Fibroblast of lung (primary cell): Measurements from ENCODE around the gene TPGS1. TPM values are rescaled to one million over a fixed set of nuclear protein-coding genes. Genes with fewer than 3 reads are reported as not detected.
A peak's percentile ranks its signal among the peaks of the same experiment; 100 is the strongest.

ENCODE experiments used
- DNase-seq, 2 donors: peaks; one replicate each; pipeline versions ENCODE4 v3.0.0 to v3.0.0-alpha.2; 2010; ENCODE audit warnings: low read depth in 2 of 2
- H2AFZ ChIP-seq: 2 replicates; pipeline ENCODE4 v1.5.1; 2012; ENCODE audit warnings: low read length, control low read depth, inconsistent platforms
- H3K27ac ChIP-seq: 2 replicates; pipeline ENCODE4 v1.5.1; 2011; ENCODE audit warnings: low read length, control low read depth; ENCODE audit not compliant: insufficient read depth
- H3K27me3 ChIP-seq: 2 replicates; pipeline ENCODE4 v1.5.1; 2011; ENCODE audit warnings: mild to moderate bottlenecking, low read length; ENCODE audit not compliant: control insufficient read depth, insufficient read depth
- H3K36me3 ChIP-seq: 2 replicates; pipeline ENCODE4 v1.5.1; 2011; ENCODE audit warnings: low read length; ENCODE audit not compliant: control insufficient read depth, insufficient read depth
- H3K4me1 ChIP-seq: 2 replicates; pipeline ENCODE4 v1.5.1; 2011; ENCODE audit warnings: low read length; ENCODE audit not compliant: control insufficient read depth, insufficient read depth; ENCODE audit errors: extremely low read depth
- H3K4me2 ChIP-seq: 2 replicates; pipeline ENCODE4 v1.5.1; 2011; ENCODE audit warnings: low read length, control low read depth; ENCODE audit not compliant: insufficient read depth; ENCODE audit errors: extremely low read depth
- H3K4me3 ChIP-seq, 4 experiments: fragments of 200-600 bp in 1 of 4; sonication (generic) in 1 of 4; replicated peaks in 1 of 4; 2 replicates each; pipeline ENCODE4 v1.5.1; 2011 to 2016; ENCODE audit warnings: low read length in 4 of 4, low read depth in 3 of 4, mild to moderate bottlenecking in 3 of 4, control low read depth in 2 of 4, inconsistent platforms in 1 of 4, mixed read lengths in 1 of 4; ENCODE audit not compliant: insufficient read depth in 1 of 4; ENCODE audit errors: control extremely low read depth in 1 of 4
- H3K79me2 ChIP-seq: 2 replicates; pipeline ENCODE4 v1.5.1; 2012; ENCODE audit warnings: mild to moderate bottlenecking, low read length, inconsistent platforms; ENCODE audit not compliant: control insufficient read depth, insufficient read depth
- H3K9ac ChIP-seq: 2 replicates; pipeline ENCODE4 v1.5.1; 2011; ENCODE audit warnings: mild to moderate bottlenecking, low read length, control low read depth; ENCODE audit not compliant: insufficient read depth
- H3K9me3 ChIP-seq: 2 replicates; pipeline ENCODE4 v1.5.1; 2012; ENCODE audit warnings: low read depth, low read length; ENCODE audit not compliant: control insufficient read depth, insufficient read depth
- H4K20me1 ChIP-seq: 2 replicates; pipeline ENCODE4 v1.5.1; 2011; ENCODE audit warnings: low read length; ENCODE audit not compliant: control insufficient read depth, insufficient read depth; ENCODE audit errors: extremely low read depth
- EZH2 ChIP-seq: IDR thresholded peaks from 2 replicates; pipeline ENCODE4 v1.5.1; 2012; ENCODE audit warnings: low read length, control low read depth, mild to moderate bottlenecking; ENCODE audit errors: missing control alignments
- polyA plus RNA-seq, 2 donors: library from polyadenylated mRNA; depleted of rRNA in 1 of 2; stranded (reverse) in 1 of 2; unstranded in 1 of 2; fragments of >200 nt; gene quantifications; 2 replicates each; pipeline ENCODE4 v1.2.1, GENCODE V29; 2011 to 2012; ENCODE audit warnings: missing spikeins in 1 of 2
- total RNA-seq: library from RNA; depleted of rRNA; stranded (reverse); fragments of >200 nt; gene quantifications from 2 replicates; pipeline ENCODE4 v1.2.1, GENCODE V29; 2014
- TF ChIP-seq, protein P1 (sequence below), 2 donors: IDR thresholded peaks in 1 of 2; conservative IDR thresholded peaks in 1 of 2; 1 replicate in 1 of 2; 2 replicates in 1 of 2; pipeline ENCODE4 v1.5.1; 2011 to 2012; ENCODE audit warnings: low read length in 2 of 2, control low read depth in 1 of 2, inconsistent platforms in 1 of 2, low read depth in 1 of 2, mild to moderate bottlenecking in 1 of 2

TPGS1 gene
- total and polyA plus RNA-seq, 2 donors (not counting 1 experiment from before 2014, with no cell fraction given), result 2.0 to 30.1 TPM

DNA sequence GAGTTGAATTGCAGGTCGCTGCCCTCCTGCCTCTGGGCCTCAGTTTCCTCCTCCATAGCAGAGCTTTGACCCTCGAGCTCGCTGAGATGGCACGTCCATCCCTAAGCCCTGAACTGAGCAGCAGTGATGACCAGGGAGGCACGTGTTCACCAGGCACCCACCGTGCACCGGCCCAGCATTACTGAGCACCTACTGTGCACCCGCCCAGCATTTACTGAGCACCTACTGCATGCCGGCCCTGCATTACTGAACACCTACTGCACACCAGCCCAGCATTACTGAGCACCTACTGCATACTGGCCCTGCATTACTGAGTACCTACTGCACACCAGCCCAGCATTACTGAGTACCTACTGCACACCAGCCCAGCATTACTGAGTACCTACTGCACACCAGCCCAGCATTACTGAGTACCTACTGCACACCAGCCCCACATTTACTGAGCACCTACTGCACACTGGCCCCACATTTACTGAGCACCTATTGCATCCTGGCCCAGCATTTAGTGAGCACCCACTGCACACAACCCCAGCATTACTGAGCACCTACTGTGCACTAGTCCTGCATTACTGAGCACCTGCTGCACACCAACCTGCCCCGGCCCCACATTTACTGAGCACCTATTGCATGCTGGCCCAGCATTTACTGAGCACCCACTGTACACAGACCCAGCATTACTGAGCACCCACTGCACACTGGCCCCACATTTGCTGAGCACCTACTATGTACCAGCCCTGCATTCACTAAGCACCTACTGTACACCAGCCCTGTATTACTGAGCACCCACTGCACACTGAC, 6.3 kb downstream of the TPGS1 start:
- Histone ChIP-seq H3K4me1 (peaks cover under 1% of the 10 kb centered on the region), H4K20me1 (no peaks in the 10 kb centered on the region), H2AFZ (no peak overlapping the region), H3K36me3 (peaks cover 4% of the 10 kb centered on the region), H3K79me2 (peaks cover 2% of the 10 kb centered on the region), H3K9me3 (no peaks in the 10 kb centered on the region), H3K4me3 (no peak overlapping the region), H3K9ac (no peak overlapping the region), H3K4me2 (no peak overlapping the region), H3K27me3 (no peaks in the 10 kb centered on the region), H3K27ac (no peak overlapping the region)
- no peak for DNase-seq
- TF ChIP-seq, protein P1, sequence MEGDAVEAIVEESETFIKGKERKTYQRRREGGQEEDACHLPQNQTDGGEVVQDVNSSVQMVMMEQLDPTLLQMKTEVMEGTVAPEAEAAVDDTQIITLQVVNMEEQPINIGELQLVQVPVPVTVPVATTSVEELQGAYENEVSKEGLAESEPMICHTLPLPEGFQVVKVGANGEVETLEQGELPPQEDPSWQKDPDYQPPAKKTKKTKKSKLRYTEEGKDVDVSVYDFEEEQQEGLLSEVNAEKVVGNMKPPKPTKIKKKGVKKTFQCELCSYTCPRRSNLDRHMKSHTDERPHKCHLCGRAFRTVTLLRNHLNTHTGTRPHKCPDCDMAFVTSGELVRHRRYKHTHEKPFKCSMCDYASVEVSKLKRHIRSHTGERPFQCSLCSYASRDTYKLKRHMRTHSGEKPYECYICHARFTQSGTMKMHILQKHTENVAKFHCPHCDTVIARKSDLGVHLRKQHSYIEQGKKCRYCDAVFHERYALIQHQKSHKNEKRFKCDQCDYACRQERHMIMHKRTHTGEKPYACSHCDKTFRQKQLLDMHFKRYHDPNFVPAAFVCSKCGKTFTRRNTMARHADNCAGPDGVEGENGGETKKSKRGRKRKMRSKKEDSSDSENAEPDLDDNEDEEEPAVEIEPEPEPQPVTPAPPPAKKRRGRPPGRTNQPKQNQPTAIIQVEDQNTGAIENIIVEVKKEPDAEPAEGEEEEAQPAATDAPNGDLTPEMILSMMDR (conservative IDR thresholded peaks at IDR 0.05 in 1 of 2, IDR thresholded peaks at IDR 0.05 in 1 of 2; ENCODE audit: low read depth in 1 of 2, low read length in 2 of 2), result no peak
- no peak for TF ChIP-seq EZH2

DNA sequence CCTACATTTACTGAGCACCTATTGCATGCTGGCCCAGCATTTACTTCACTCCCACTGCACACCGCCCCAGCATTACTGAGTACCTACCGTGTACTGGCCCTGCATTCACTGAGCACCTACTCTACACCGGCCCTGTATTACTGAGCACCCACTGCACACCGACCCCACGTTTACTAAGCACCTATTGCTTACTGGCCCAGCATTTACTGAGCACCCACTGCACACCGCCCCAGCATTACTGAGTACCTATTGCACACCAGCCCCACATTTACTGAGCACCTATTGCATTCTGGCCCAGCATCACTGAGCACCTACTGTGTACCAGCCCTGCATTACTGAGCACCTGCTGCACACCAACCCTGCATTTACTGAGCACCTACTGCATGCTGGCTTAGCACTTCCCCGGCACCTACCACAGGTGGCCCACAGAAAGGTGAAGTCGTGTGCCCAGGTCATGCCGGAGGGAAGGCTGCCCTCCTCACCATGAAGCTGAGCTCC, 6.9 kb downstream of the TPGS1 start:
- Histone ChIP-seq H3K27ac (no peak overlapping the region), H3K4me2 (no peak overlapping the region), H3K4me1 (no peaks in the 10 kb centered on the region), H3K27me3 (no peaks in the 10 kb centered on the region), H3K9ac (no peak overlapping the region), H3K4me3 (no peak overlapping the region), H2AFZ (no peak overlapping the region), H3K36me3 (peaks cover 4% of the 10 kb centered on the region), H3K9me3 (no peaks in the 10 kb centered on the region), H3K79me2 (no peaks in the 10 kb centered on the region), H4K20me1 (no peaks in the 10 kb centered on the region)
- TF ChIP-seq, protein P1 (conservative IDR thresholded peaks at IDR 0.05 in 1 of 2, IDR thresholded peaks at IDR 0.05 in 1 of 2; ENCODE audit: low read depth in 1 of 2, low read length in 2 of 2), result no peak
- TF ChIP-seq EZH2, result no peak
- no peak for DNase-seq

DNA sequence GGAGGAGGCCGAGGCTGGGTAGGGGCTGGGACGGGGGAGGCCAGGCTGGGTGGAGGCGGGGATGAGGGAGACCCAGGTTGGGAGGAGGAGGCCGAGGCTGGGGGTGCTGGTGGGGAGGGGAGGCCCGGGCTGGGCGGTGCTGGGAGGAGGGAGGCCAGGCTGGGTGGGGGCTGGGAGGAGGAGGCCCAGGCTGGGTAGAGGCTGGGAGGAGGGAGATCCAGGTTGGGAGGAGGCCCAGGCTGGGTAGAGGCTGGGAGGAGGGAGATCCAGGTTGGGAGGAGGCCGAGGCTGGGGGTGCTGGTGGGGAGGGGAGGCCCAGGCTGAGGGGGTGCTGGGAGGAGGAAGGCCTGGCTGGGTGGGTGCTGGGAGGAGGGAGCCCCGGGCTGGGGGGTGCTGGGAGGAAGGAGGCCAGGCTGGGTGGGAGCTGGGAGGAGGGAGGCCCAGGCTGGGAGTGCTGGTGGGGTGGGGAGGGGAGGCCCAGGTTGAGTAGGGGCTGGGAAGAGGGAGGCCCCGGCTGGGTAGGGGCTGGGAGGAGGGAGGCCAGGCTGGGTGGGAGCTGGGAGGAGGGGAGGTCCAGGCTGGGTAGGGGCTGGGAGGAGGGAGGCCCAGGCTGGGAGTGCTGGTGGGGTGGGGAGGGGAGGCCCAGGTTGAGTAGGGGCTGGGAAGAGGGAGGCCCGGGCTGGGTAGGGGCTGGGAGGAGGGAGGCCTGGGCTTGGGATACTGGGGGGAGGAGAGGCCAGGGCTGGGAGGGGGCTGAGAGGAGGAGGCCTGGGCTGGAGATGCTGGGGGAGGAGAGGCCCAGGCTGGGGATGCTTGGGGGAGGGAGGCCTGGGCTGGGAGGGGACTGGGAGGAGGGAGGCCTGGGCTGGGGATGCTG, 10.7 kb downstream of the TPGS1 start:
- Histone ChIP-seq H3K4me1 (no peaks in the 10 kb centered on the region), H3K27me3 (no peaks in the 10 kb centered on the region), H3K36me3 (peaks cover 4% of the 10 kb centered on the region), H3K27ac (no peak overlapping the region), H2AFZ (no peak overlapping the region), H3K9ac (no peak overlapping the region), H3K9me3 (no peaks in the 10 kb centered on the region), H4K20me1 (no peaks in the 10 kb centered on the region), H3K4me3 (no peak overlapping the region), H3K4me2 (no peak overlapping the region), H3K79me2 (no peaks in the 10 kb centered on the region)
- TF ChIP-seq, protein P1 (conservative IDR thresholded peaks at IDR 0.05 in 1 of 2, IDR thresholded peaks at IDR 0.05 in 1 of 2; ENCODE audit: low read depth in 1 of 2, low read length in 2 of 2), result no peak
- TF ChIP-seq EZH2, result no peak
- DNase-seq, result peak in 1 of 2 donors; percentile 94
